ENCODE measurements around the gene PLIN3. TPM values are rescaled to one million over a fixed set of nuclear protein-coding genes. Genes with fewer than 3 reads are reported as not detected.
"Not testable (repeated sequence)": the region's sequence is repeated elsewhere in the genome, so short reads cannot be mapped to it uniquely, and the experiment has no call there.

Gene PLIN3
- total and polyA plus RNA-seq, 11 donors = 10.0 to 102 (median 22.9) TPM

GRCh38 chr19:4844348-4845179 lies 22.9 kb downstream of the PLIN3 start:
- DNase-seq (peak; percentile 45 to 67 (median 59)), ATAC-seq (peak; percentile 50 to 69 (median 63))
- Histone ChIP-seq H3K27ac (peak overlapping the region in 6 of 12 donors; percentile 25 to 54 (median 38)), H3K4me1 (peaks cover 0 to 9% (median 0%) of the 10 kb centered on the region in 12 donors), H3K4me3 (no peak overlapping the region), H3K27me3 (no peaks in the 10 kb centered on the region), H3K36me3 (peaks cover 0 to 89% (median 57%) of the 10 kb centered on the region in 9 donors), H3K9me3 (no peaks in the 10 kb centered on the region)
- WGBS, 4 donors = 63 to 78% (median 70%) methylated on average over 9 to 10 of the region's 10 CpGs
- TF ChIP-seq CTCF (IDR thresholded peaks at IDR 0.05) (no peak), POLR2A (IDR thresholded peaks at IDR 0.05) (no peak)
- intact Hi-C loops (cut with DNase I) = no loop called here

- ATAC-seq (no peak), DNase-seq (no peak)
- no peaks in the 10 kb centered on the region for H3K27me3 ChIP-seq
- peaks cover 0 to 89% (median 57%) of the 10 kb centered on the region in 9 donors for H3K36me3 ChIP-seq
- intact Hi-C loops (cut with DNase I) = no loop called here
- no peak for TF ChIP-seq CTCF (IDR thresholded peaks at IDR 0.05)
- H3K4me1 ChIP-seq = peaks cover 0 to 9% (median 0%) of the 10 kb centered on the region in 12 donors
- no peaks in the 10 kb centered on the region for H3K9me3 ChIP-seq
- no peak overlapping the region for H3K4me3 ChIP-seq
- WGBS, 4 donors = 96 to 98% (median 97%) methylated on average over 6 of the region's 6 CpGs
- H3K27ac ChIP-seq = no peak overlapping the region
Measured at GRCh38 chr19:4843647-4843965, 23.9 kb downstream of the PLIN3 start.

- no peaks in the 10 kb centered on the region for H3K27me3 ChIP-seq
- H3K4me1 ChIP-seq = peaks cover 0 to 12% (median 0%) of the 10 kb centered on the region in 12 donors
- intact Hi-C loops (cut with DNase I) = no loop called here
- no peak overlapping the region for H3K4me3 ChIP-seq
- DNase-seq = no peak
- H3K27ac ChIP-seq = no peak overlapping the region
- peaks cover 0 to 62% (median 40%) of the 10 kb centered on the region in 9 donors for H3K36me3 ChIP-seq
- no peaks in the 10 kb centered on the region for H3K9me3 ChIP-seq
- no peak for ATAC-seq
- 95 to 98% (median 96%) methylated on average over 17 of the region's 17 CpGs for WGBS, 4 donors
- no peak for TF ChIP-seq CTCF (IDR thresholded peaks at IDR 0.05)
- no peak for TF ChIP-seq POLR2A (IDR thresholded peaks at IDR 0.05)
Measured at GRCh38 chr19:4839192-4839591, 28.3 kb downstream of the PLIN3 start.

- Histone ChIP-seq H3K9me3 (no peaks in the 10 kb centered on the region), H3K36me3 (peaks cover 0 to 5% (median 0%) of the 10 kb centered on the region in 9 donors), H3K4me3 (no peak overlapping the region), H3K27me3 (no peaks in the 10 kb centered on the region), H3K27ac (no peak overlapping the region), H3K4me1 (peaks cover 0 to 29% (median 13%) of the 10 kb centered on the region in 12 donors)
- intact Hi-C loops (cut with DNase I) = no loop called here
- TF ChIP-seq CTCF (IDR thresholded peaks at IDR 0.05) (no peak), POLR2A (IDR thresholded peaks at IDR 0.05) (no peak)
- ATAC-seq (no peak), DNase-seq (no peak)
- 93 to 96% (median 95%) methylated on average over 5 of the region's 5 CpGs for WGBS, 4 donors
Measured at GRCh38 chr19:4832776-4833175, 34.7 kb downstream of the PLIN3 start.

GRCh38 chr19:4831979-4832340 lies 35.5 kb downstream of the PLIN3 start:
- not testable (repeated sequence) for H3K9me3 ChIP-seq, DNase-seq, H3K27me3 ChIP-seq, ATAC-seq, H3K36me3 ChIP-seq
- intact Hi-C loops (cut with DNase I) = loop anchor here in 1 of 10 donors (2.0 kb wide), 1 partner anchor 15 kb away; no protein-coding TSS in a partner anchor
- 37 to 44% (median 41%) methylated on average over 9 of the region's 9 CpGs for WGBS, 4 donors
- Histone ChIP-seq H3K4me1 (peaks cover 0 to 28% (median 13%) of the 10 kb centered on the region in 12 donors), H3K4me3 (peak overlapping the region; percentile 74 to 99 (median 96)), H3K27ac (peak overlapping the region; percentile 85 to 99 (median 94))
